Natural killer cell (primary cell): ENCODE measurements around the gene STMN3. TPM values are rescaled to one million over a fixed set of nuclear protein-coding genes. Genes with fewer than 3 reads are reported as not detected.

ENCODE experiments used
- ATAC-seq, 3 donors: fragments of 150-1000 bp in 2 of 3; fragments of 200-7000 bp in 1 of 3; cut with Tn5 transposase; 1 replicate in 1 of 3; 2 replicates in 2 of 3; pipeline ENCODE4 v1.10.0; 2021; ENCODE audit warnings: mild to moderate bottlenecking in 2 of 3, moderate library complexity in 2 of 3
- DNase-seq, 2 donors: peaks; one replicate each; pipeline versions ENCODE4 v3.0.0 to v3.0.0-alpha.2; 2013 to 2021; ENCODE audit warnings: mixed read lengths in 1 of 2
- H3K27ac ChIP-seq: one replicate; pipeline ENCODE4 v1.5.1; 2013; ENCODE audit warnings: mild to moderate bottlenecking, low read length
- H3K27me3 ChIP-seq: one replicate; pipeline ENCODE4 v1.6.1; 2013; ENCODE audit warnings: low read length; ENCODE audit not compliant: control insufficient read depth, insufficient read depth
- H3K36me3 ChIP-seq: one replicate; pipeline ENCODE4 v1.6.1; 2013; ENCODE audit warnings: low read length; ENCODE audit not compliant: control insufficient read depth, insufficient read depth
- H3K4me1 ChIP-seq: one replicate; pipeline ENCODE4 v1.6.1; 2013; ENCODE audit warnings: low read length; ENCODE audit not compliant: control insufficient read depth, insufficient read depth
- H3K4me3 ChIP-seq: one replicate; pipeline ENCODE4 v1.5.1; 2013; ENCODE audit warnings: low read length
- H3K9me3 ChIP-seq: one replicate; pipeline ENCODE4 v1.6.1; 2013; ENCODE audit warnings: low read length; ENCODE audit not compliant: control insufficient read depth, insufficient read depth
- H3K27ac Mint-ChIP-seq, 2 donors: one replicate each; pipeline ENCODE4 v1.8.0; 2022; ENCODE audit warnings: mild to moderate bottlenecking in 2 of 2, mixed read lengths in 2 of 2, moderate library complexity in 1 of 2
- H3K27me3 Mint-ChIP-seq, 2 donors: one replicate each; pipeline ENCODE4 v1.8.0; 2022; ENCODE audit warnings: low read depth in 2 of 2, mixed read lengths in 2 of 2
- H3K36me3 Mint-ChIP-seq: one replicate; pipeline ENCODE4 v1.8.0; 2022; ENCODE audit warnings: mixed read lengths
- H3K4me1 Mint-ChIP-seq, 2 donors: one replicate each; pipeline ENCODE4 v1.8.0; 2022; ENCODE audit warnings: mixed read lengths in 2 of 2
- H3K4me3 Mint-ChIP-seq: one replicate; pipeline ENCODE4 v1.8.0; 2022; ENCODE audit warnings: mild to moderate bottlenecking, moderate library complexity, mixed read lengths
- H3K9me3 Mint-ChIP-seq, 2 donors: one replicate each; pipeline ENCODE4 v1.8.0; 2022; ENCODE audit warnings: mixed read lengths in 2 of 2
- CTCF ChIP-seq: fragments of 200-600 bp; IDR thresholded peaks from one replicate; pipeline ENCODE4 v1.8.0; 2022; ENCODE audit warnings: antibody characterized with exemption
- WGBS: methylation state at CpG from one replicate; pipeline ENCODE4 v1.1.7; 2013; ENCODE audit warnings: missing lambda C conversion rate; ENCODE audit not compliant: insufficient coverage; 5-methylcytosine and 5-hydroxymethylcytosine counted together
- intact Hi-C: fragments of 100-400 bp; cut with micrococcal nuclease; formaldehyde crosslinking; loops from one replicate; pipeline ENCODE4 v1.14.2; 2022
- total RNA-seq, 4 donors: library from RNA; stranded (reverse); fragments of 120-200 nt in 1 of 4; gene quantifications; one replicate each; pipeline versions ENCODE4 v1.2.3 to v1.2.4, GENCODE V29; 2013 to 2022

STMN3 gene
- total RNA-seq, 3 donors from 2014 or later (not counting 1 experiment from before 2014, with no cell fraction given), result 6.7 to 12.9 (median 8.3) TPM

- H3K4me3 ChIP-seq, result no peak overlapping the region
- H3K4me1 ChIP-seq, result peaks cover 22% of the 10 kb centered on the region
- H3K27ac ChIP-seq, result no peak overlapping the region
- no peak for TF ChIP-seq CTCF
- DNase-seq, result no peak
- H3K9me3 Mint-ChIP-seq, result no peaks in the 10 kb centered on the region
- no peaks in the 10 kb centered on the region for H3K36me3 Mint-ChIP-seq
- no peak for ATAC-seq
- H3K27me3 Mint-ChIP-seq, result no peaks in the 10 kb centered on the region
- 94% methylated on average over 10 of the region's 10 CpGs for WGBS
- H3K4me1 Mint-ChIP-seq, result peaks cover 15 to 17% of the 10 kb centered on the region in 2 donors
- intact Hi-C loops, result no loop called here
- peaks cover 9% of the 10 kb centered on the region for H3K36me3 ChIP-seq
- no peaks in the 10 kb centered on the region for H3K9me3 ChIP-seq
- no peaks in the 10 kb centered on the region for H3K27me3 ChIP-seq
- H3K27ac Mint-ChIP-seq, result no peak overlapping the region
- no peak overlapping the region for H3K4me3 Mint-ChIP-seq
Measured at GRCh38 chr20:63611646-63612045, 41.6 kb downstream of the STMN3 start.

GRCh38 chr20:63610581-63611435 lies 42.4 kb downstream of the STMN3 start:
- H3K9me3 Mint-ChIP-seq, result no peaks in the 10 kb centered on the region
- Histone ChIP-seq H3K36me3 (peaks cover 5% of the 10 kb centered on the region), H3K9me3 (no peaks in the 10 kb centered on the region), H3K4me3 (no peak overlapping the region), H3K4me1 (peaks cover 22% of the 10 kb centered on the region), H3K27me3 (no peaks in the 10 kb centered on the region), H3K27ac (no peak overlapping the region)
- H3K4me3 Mint-ChIP-seq, result no peak overlapping the region
- intact Hi-C loops, result no loop called here
- no peak overlapping the region for H3K27ac Mint-ChIP-seq
- no peak for TF ChIP-seq CTCF
- H3K36me3 Mint-ChIP-seq, result no peaks in the 10 kb centered on the region
- DNase-seq, result no peak
- peaks cover 15 to 18% of the 10 kb centered on the region in 2 donors for H3K4me1 Mint-ChIP-seq
- WGBS, result 96% methylated on average over 17 of the region's 17 CpGs
- H3K27me3 Mint-ChIP-seq, result no peaks in the 10 kb centered on the region
- ATAC-seq, result no peak

DNA sequence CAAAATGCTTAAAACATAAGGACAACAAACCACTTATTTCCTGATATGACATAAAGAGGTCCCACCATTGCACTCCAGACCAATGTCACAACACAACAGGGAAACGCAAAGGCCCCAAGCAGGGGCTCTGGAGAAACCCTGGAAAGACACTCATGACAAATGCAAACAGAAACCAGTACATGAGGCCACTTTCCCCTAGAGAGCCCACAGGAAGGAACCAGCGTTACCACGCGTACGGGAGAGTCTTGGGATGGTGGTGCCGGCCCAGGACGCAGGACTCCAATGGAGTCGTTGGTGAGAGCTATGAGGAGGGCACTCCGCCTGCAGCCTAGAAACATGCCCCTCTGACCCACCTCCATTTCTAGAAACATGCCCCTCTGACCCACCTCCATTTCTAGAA lies 46.5 kb downstream of the STMN3 start:
- Mint-ChIP-seq H3K27me3 (no peaks in the 10 kb centered on the region), H3K4me3 (no peak overlapping the region), H3K36me3 (no peaks in the 10 kb centered on the region)

More for the DNA sequence above, 46.5 kb downstream of the STMN3 start:
- TF ChIP-seq CTCF, result no peak
- no peaks in the 10 kb centered on the region for H3K27me3 ChIP-seq
- Mint-ChIP-seq H3K4me1 (peaks cover 0 to 14% of the 10 kb centered on the region in 2 donors), H3K27ac (no peak overlapping the region), H3K9me3 (no peaks in the 10 kb centered on the region)
- peaks cover 5% of the 10 kb centered on the region for H3K9me3 ChIP-seq
- DNase-seq (no peak), ATAC-seq (no peak)
- 78% methylated on average over 9 of the region's 9 CpGs for WGBS
- intact Hi-C loops, result no loop called here
- H3K4me1 ChIP-seq, result peaks cover 3% of the 10 kb centered on the region
- peaks cover 10% of the 10 kb centered on the region for H3K36me3 ChIP-seq
- no peak overlapping the region for H3K4me3 ChIP-seq
- no peak overlapping the region for H3K27ac ChIP-seq
